HL-60/S4 (cell line): ENCODE data around the gene BST1.
"Not testable (repeated sequence)": the region's sequence is repeated elsewhere in the genome, so short reads cannot be mapped to it uniquely, and the experiment has no call there.

Experiments
- in situ Hi-C: fragments of 300-500 bp; cut with MboI; formaldehyde crosslinking; loops from 2 replicates; pipeline ENCODE4 v1.14.3; 2022; ENCODE audit warnings: low sequenced_read_pairs

Gene BST1

DNA sequence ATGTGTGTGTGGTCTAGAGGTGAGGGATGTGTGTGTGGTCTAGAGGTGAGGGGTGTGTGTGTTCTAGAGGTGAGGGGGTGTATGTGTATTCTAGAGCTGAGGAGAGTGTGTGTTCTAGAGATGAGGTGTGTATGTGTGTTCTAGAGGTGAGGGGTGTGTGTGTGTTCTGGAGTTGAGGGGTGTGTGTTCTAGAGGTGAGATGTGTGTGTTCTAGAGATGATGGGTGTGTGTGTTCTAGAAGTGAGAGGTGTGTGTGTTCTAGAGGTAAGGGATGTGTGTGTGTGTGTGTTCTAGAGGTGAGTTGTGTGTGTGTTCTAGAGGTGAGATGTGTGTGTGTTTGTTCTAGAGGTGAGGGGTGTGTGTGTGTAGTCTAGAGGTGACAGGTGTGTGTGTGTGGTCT, 1.3 kb downstream of the BST1 start:
- in situ Hi-C loops: no loop called here

DNA sequence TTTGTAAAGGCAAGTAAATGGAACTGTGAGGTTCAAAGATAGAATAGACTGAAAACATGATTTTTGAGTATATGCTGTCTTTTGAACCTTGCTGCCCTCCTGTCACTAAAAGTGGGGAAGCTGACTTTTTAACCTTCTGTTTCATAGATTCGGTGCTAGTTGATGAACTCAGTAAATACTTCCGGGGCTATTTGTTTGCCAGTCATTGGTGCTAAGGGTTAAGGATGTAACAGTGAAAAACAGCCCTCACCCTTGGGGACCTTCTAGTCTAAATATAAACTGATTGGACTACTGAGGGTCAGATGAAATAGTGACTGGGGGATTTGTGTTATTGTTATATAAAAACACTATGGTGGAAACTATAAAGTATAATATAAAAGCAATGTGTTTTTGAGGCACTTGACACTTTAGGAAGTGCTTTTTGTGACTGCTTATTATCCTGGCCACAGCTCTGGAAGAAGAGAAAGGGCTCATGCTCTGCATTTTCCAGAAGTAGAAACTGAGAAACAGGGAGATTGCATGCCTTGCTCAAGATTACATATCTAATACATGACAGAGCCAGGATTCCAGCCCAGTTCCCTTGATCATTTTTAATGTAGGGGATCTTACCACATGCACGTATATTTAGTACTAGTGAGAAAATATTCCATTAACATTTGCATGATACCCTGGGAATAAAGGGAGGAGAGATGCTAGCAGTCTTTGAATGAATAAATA, 3.9 kb downstream of the BST1 start:
- in situ Hi-C loops: no loop called here

DNA sequence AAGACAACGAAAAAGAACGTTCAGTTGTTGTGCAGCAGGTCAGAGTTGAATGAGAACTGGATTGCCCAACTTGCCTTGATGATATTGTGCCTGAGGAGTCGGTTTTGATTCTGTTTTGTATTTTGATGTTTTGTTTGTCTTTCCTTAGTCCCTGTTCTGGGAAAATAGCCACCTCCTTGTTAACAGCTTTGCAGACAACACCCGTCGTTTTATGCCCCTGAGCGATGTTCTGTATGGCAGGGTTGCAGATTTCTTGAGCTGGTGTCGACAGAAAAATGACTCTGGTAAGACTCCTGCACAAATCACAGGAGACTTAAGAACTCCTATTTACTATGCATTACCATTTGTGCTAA, 4.5 kb downstream of the BST1 start:
- in situ Hi-C loops: no loop called here

DNA sequence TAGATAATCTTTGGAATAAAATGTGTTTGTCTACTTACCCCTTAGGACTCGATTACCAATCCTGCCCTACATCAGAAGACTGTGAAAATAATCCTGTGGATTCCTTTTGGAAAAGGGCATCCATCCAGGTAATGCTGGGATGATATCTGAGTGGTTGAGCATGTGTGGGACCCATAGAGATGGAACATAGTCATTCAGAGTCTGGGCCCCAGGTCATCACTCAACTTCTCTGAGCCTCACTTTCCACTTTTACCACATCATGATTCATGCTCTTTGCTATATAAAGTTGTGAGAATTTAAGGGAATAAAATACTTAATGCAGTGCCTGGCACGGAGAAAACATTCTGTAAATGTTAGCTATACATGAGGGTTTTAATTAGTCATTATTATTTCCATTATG, 8.9 kb downstream of the BST1 start:
- in situ Hi-C loops: no loop called here

DNA sequence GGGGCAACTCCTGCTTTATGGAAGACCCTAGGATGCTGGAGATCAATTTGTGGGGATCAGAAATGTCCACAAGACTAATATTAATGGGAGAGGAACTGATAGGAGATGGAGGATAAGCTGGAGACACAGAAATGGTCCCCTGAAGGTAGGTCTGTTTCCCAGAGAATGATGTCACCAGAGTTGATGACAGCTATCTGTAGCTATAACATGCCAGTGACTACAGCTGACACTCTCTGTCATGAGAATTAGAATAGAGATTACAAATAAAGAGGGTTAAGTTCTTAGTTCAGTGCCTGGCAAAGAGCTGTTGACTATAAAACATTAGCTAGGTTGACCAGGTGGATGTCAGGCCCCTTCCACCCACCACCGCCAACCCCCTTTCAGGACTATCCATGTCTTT, 9.3 kb downstream of the BST1 start:
- in situ Hi-C loops: no loop called here

DNA sequence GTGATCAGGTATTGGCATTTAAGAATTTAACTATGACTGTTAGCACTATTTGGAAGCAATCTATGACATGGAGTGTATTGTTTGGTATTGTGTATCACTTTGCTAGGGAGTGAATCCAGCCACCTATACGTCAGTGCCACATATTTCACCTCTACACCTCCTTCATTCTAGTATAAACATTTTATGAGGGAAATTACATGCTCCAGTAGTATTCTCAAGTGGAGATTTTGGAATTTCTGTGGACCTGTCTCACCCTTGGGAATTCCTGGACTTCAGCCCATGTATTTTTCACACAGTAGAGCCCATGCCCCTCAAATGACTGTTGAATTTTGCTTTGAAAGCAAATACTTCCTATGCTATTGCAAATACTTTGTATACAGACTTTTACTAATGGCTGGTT, 11.3 kb downstream of the BST1 start:
- in situ Hi-C loops: no loop called here

DNA sequence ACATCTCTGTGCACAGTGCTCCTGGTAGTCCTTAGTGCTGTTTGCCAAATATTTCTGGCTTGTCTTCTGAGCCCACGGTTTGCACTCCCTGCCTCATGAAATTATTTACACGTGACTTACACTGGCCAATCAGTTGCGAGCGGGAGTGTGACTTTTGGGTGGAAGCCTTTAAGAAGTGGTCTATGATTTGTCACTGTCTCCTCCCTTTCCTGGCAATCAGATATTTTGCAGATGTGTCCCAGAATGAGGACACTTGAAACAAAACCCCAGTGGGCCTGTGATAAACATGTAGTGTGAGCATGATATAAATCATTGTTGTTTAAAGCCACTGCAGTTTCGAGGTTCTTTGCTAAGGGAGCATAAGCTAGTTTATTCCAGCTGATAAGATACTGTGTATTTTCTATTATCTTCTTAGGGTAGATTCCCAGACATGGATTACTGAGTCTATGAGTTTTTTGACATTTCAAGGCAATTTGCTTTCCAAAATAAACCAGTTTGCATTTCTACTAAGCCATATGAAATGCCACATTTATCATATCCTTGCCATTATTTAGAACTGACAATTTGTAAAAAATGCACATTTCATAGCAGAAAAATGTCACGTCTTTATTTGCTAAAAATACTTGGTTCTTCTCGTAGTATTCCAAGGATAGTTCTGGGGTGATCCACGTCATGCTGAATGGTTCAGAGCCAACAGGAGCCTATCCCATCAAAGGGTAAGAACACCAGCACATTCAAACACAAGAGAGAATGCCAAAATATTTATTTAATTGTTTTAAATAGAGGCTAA, 12.0 kb downstream of the BST1 start:
- in situ Hi-C loops: no loop called here

DNA sequence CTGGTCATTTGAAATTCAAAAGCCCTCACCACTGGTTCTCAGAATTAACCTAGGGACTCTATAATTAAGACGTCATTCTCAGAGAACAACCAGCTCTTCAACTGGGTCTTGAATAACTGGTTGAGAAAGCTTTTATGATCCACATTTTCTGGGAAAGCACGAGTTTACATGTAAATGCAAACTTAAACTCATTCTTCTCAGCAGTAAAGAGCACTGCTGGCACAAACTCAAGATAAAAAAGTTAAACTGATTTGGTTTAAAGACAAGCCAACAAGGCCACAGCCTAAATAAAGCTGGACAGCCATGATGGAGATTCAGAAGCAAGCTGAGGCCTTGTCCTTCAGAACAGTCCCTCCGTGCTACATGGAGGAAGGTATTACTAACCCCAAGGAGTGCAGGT, 13.2 kb downstream of the BST1 start:
- in situ Hi-C loops: no loop called here

DNA sequence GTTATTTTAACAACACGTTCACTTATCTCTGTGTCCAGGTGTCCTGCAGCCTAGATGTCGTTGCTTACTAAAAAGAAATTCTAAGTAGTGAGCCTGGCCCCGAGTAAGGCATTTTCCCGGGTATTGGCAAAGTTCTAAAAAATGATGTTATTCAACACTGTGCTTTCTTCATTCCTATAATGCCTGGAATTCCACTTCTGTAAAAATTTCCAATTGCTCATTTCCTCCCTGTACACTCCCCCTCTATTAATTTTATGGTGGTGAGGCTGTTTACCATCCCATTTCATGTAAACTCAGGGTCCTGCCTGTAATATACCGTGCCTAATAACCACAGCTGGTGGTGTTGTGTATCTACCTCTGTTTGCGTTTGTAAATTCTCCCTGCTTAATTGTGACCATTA, 14.2 kb downstream of the BST1 start:
- in situ Hi-C loops: no loop called here

DNA sequence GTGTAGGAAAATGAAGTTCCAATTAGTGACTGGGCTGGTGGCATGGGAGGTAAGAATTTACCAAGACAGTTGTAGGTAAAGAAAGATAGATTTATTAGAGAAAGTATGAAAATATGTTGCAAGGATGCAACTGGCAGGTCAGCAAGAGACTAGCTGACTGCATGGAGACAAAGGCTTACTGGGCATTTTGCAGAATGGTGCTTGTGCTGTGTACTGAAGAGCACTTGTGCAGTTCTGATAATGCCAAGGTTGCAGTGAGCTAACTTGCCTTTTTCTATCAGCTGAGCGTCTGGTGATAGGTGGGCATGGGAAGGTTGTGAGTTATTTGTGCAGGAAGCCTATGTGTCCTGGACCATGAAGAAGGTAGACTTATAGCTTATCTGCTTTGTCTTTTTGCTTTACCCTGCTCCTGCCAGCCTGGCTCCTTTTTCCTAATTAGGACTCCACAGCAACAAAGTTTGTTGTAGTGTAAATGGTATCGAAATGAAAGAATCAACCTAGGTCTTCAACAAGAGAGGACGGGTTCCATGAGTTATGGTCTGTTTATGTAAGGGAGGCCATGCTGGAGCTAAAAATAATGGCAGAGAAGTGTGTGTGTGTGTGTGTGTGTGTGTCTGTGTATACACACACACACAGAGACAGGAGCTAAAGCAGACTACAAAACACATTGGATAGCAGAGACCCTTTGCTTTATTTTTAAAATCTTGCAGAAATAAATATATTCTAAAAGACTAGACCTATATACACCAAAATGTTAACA, 15.0 kb downstream of the BST1 start:
- in situ Hi-C loops: no loop called here

DNA sequence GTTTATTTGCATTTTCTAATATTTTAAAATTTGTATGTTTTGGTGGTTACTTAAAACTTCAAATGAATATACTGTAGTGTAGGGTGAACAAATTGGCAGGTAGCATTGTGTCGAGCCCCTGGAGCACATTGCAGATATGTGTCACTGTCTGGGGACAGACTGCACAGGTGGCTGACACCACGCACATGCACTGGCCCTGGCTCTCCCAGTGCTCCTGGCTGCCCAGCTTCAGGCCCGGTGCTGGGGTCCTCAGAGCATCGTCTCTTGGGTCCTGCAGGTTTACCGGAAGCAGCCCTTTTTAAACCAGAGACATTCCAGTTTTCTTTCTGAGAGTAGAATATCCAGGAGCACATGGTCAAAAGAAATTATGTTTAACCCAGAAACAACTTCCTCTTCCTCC, 15.6 kb downstream of the BST1 start:
- in situ Hi-C loops: no loop called here

DNA sequence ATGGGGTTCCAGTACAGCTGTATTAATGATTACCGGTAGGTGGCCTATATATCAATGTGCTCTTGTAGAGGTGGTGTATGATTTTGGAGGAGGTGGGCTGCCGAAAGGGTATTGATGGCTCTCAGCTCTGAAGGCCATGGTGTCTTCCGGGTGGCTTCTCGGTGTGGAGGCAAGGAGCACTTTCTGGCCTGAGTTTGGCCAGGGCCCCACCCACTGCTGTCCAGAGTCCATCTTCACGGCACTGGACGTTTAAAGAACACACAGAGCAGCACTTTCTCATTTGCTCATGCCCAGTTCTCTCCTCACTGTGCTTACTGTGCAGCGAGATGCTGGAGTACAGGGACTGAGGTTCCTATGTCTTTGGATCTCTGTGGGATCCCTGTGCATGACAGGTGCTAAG, 16.1 kb downstream of the BST1 start:
- in situ Hi-C loops: no loop called here

DNA sequence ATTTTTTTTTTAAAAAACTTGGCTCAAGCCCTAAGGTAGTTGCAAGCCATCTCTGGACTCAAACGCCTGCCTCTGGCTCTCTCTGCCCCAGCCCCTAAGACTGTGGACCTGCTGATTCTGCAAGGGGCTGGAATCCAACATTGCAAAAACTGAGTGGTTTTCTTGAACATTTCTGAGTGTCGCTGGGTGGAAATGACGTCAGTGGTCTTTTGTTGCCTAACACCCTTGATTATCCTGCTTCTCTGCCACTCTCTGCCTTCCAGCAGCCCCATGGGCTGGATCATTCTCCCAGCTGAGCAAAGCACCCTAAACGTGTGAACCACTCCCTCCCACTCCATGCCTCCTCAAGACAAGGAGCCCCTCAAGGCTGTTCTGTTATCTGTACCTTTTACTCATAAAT, 16.6 kb downstream of the BST1 start:
- in situ Hi-C loops: no loop called here

DNA sequence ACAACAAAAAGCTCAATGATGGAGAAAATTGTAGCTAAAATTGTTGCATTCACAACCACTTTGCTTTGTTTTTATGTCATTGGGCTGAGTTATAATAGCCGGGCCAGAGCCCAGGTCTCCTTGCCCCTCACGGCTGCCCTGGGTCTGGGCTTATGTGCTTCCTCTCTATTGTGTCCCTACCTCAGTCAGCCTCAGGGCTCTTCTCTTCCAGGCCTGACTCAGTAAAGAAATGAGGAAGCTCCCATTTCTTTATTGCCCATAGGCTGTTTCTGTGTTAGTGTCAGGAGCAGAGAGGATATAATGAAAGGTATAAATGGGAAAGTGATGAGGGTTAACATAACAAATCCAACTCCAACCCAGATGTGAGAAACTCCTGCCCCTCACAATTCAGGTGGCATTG, 18.0 kb downstream of the BST1 start:
- in situ Hi-C loops: no loop called here

DNA sequence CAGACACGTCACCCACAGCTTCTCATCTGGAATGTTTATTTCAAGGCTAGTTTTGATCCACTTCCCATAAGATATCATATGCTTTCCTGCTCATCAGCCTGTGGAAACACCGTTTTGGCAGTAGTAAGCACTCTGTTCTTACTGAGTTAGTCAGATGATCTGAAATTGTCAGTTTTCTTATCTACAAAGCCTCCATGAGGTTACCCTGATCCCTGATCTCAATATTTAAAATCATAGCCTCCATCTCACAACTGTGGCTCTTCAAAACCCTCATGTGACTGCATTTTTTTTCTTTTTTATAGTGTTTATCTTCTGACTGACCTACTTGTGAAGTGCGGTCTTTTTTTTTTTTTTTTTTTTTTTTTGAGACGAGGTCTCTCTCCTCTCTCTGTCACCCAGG, 22.7 kb downstream of the BST1 start:
- in situ Hi-C loops: no loop called here

DNA sequence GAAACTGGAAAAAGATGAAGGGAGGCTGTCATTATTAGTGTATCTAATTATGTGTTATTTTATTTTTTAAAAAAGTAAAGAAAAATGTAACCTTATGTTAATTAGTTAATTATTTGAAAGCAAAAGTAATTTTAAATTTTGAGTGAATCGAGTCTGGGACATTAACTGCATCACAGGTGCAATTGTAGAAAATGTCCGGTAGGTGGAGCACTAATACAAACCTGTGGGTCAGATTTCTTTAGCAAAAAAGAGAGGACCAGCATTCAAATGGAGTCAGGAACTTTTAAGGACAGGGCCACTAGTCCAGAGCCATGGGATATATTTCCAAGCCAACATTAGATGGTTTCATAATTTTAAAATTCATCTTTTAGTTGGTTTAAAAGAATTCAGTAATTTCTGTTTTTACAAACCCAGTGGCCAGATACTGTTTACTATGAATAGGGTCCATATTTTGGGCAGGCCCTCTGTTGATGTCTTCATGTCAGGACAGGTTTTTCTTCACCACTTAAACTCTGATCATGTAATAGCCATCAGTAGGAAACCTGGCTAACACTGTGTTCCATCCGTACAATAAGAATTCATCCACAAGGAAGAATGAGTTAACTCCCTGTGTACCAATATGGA, 27.2 kb downstream of the BST1 start:
- in situ Hi-C loops: no loop called here

DNA sequence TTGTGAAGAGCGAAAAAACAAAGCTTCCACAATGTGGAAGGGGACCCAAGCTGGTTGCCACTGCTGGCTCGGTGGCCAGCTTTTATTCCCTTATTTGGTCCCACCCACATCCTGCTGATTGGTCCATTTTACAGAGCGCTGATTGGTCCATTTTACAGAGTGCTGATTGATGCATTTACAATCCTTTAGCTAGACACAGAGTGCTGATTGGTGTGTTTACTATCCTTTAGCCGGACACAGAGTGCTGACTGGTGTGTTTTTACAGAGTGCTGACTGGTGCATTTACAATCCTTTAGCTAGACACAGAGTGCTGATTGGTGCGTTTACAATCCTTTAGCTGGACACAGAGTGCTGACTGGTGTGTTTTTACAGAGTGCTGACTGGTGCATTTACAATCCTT, 30.2 kb downstream of the BST1 start:
- in situ Hi-C loops: not testable (repeated sequence)

DNA sequence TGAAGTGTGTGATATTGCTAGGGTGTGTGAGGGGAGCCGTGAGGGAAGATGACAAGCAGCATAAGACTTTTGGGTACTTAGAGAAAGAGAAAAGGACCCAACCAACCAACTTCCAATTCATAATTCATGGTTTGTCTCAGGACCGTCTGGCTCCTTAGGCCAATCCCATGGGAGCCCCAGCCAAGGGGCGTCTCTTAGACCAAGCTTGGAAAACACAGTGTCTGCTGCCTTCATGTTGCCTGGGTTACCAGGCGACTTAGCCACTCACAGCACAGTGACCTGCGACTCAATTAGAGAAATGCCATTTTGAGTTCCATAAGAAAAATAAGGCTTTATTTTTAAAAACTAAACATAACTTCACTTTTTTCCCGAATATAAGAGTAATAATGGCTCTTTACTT, 32.7 kb downstream of the BST1 start:
- in situ Hi-C loops: no loop called here

DNA sequence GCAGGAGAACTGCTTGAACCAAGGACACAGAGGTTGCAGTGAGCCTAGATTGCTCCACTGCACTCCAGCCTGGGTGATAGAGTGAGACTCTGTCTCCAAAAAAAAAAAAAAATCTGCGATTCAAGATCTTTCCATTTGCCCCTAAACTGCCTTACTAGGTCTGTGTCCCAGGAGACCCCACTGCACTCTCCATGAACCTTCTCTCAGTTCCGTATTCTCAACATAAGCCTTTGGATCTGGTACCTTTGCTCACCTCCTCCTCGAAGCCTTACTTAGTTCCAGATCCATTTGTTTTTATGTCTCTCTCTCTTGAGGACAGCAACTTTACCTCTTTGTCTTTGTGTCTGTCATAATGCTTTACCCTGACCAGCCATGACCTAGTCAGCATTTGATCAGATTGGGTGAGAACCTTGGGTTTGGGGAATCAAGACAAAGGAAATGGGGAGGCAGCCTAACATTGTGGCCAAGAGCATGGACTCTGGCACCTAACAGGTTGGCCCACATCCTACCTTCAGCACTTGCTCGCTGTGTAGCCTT, 33.7 kb downstream of the BST1 start:
- in situ Hi-C loops: no loop called here

DNA sequence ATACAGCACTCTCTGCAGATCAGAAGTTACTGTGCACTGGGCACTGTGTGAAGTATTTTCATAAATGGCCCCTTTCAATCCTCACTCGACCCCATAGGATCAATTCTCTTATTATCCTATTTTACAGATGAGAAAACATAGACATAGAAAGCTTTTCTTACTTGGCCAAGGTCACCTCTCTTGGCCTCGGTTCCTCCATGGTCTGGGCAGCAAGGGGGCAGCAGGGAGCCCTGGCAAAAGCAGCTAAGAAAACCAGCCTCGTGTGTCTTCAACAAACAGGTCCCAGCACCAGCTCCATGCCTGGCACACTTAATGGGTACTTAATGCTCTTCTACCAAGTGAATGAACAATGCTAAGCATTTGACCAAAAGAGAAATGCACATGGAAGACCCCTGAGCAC, 34.4 kb downstream of the BST1 start:
- in situ Hi-C loops: no loop called here

DNA sequence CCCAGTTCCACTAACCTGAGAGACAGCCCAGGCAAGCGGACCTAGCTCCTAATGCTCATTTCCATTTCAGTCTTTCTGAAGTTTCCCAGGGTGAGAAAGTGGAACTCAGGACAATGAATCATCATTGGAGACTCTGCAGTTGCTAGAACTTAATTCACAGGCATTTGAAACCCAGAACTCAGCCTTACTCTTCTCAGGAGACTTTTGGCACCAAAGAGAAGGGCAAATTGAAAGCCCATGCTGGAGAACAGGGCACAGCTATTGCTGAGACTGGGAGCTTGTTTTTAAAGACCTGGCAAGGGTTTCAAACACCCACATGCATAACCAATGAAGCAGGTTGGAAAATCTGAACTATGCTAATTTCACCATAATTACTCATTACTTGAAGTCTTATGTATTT, 36.0 kb downstream of the BST1 start:
- in situ Hi-C loops: no loop called here
